Measurements from ENCODE around the gene ODF2. TPM values are rescaled to one million over a fixed set of nuclear protein-coding genes. Genes with fewer than 3 reads are reported as not detected.

The ODF2 gene
- polyA plus RNA-seq, 1 donor (not counting 4 experiments of a cell fraction or from before 2014, with no cell fraction given), result 14.0 TPM

- H3K4me2 ChIP-seq (ENCODE audit: control insufficient read depth, extremely low read depth, insufficient read depth, low read depth, low read length), result no peak overlapping the region
- peak overlapping the region; percentile 5 for H2AFZ ChIP-seq (ENCODE audit: control insufficient read depth, low read length)
- H3K27me3 ChIP-seq (ENCODE audit: control insufficient read depth, extremely low read depth, insufficient read depth, low read length), result no peaks in the 10 kb centered on the region
- no peaks in the 10 kb centered on the region for H3K9me3 ChIP-seq (ENCODE audit: control insufficient read depth, low read depth, low read length)
- dilution Hi-C loops (cut with MboI; ENCODE audit: extremely low pct_ligation_motif_present, low sequenced_read_pairs), result no loop called here
- peak overlapping the region; percentile 7 for H3K9ac ChIP-seq (ENCODE audit: control insufficient read depth, extremely low read depth, insufficient read depth, low read length)
- FAIRE-seq, result no peak
- no peak for TF ChIP-seq EZH2 (IDR thresholded peaks at IDR 0.05; ENCODE audit: low read length)
- TF ChIP-seq CTCF (optimal IDR thresholded peaks at IDR 0.05 in 1 of 3, IDR thresholded peaks at IDR 0.05 in 1 of 3, conservative IDR thresholded peaks at IDR 0.05 in 1 of 3; ENCODE audit: extremely low read depth in 1 of 3, insufficient read depth in 2 of 3, low read length in 3 of 3), result no peak
- no peak for DNase-seq (ENCODE audit: low read depth, low spot score)
- peaks cover 20% of the 10 kb centered on the region for H3K4me1 ChIP-seq (ENCODE audit: control insufficient read depth, extremely low read depth, insufficient read depth, low read length)
- H3K27ac ChIP-seq (ENCODE audit: control insufficient read depth, insufficient read depth, low read length), result no peak overlapping the region
- H3K9me1 ChIP-seq (ENCODE audit: control insufficient read depth, extremely low read depth, insufficient read depth, low read length), result no peaks in the 10 kb centered on the region
- H3K36me3 ChIP-seq (ENCODE audit: control insufficient read depth in 2 of 2, extremely low read depth in 1 of 2, insufficient read depth in 2 of 2, low read length in 2 of 2), result peaks cover 22 to 52% of the 10 kb centered on the region in 2 experiments
- no peak overlapping the region for H3K4me3 ChIP-seq (ENCODE audit: control insufficient read depth in 2 of 3, extremely low read depth in 1 of 3, insufficient read depth in 2 of 3, low read depth in 1 of 3, low read length in 3 of 3)
- H4K20me1 ChIP-seq (ENCODE audit: control insufficient read depth, extremely low read depth, insufficient read depth, low read length), result no peaks in the 10 kb centered on the region
- no peaks in the 10 kb centered on the region for H3K79me2 ChIP-seq (ENCODE audit: control insufficient read depth, insufficient read depth, low read length)
Observed at GRCh38 chr9:128494108-128494745, 38.4 kb downstream of the ODF2 start.

- no peaks in the 10 kb centered on the region for H3K27me3 ChIP-seq (ENCODE audit: control insufficient read depth, extremely low read depth, insufficient read depth, low read length)
- no peak overlapping the region for H3K9ac ChIP-seq (ENCODE audit: control insufficient read depth, extremely low read depth, insufficient read depth, low read length)
- peaks cover 20% of the 10 kb centered on the region for H3K4me1 ChIP-seq (ENCODE audit: control insufficient read depth, extremely low read depth, insufficient read depth, low read length)
- FAIRE-seq, result no peak
- H3K9me1 ChIP-seq (ENCODE audit: control insufficient read depth, extremely low read depth, insufficient read depth, low read length), result no peaks in the 10 kb centered on the region
- no peaks in the 10 kb centered on the region for H4K20me1 ChIP-seq (ENCODE audit: control insufficient read depth, extremely low read depth, insufficient read depth, low read length)
- no peak overlapping the region for H2AFZ ChIP-seq (ENCODE audit: control insufficient read depth, low read length)
- no peak for DNase-seq (ENCODE audit: low read depth, low spot score)
- no peak overlapping the region for H3K4me2 ChIP-seq (ENCODE audit: control insufficient read depth, extremely low read depth, insufficient read depth, low read depth, low read length)
- no peak overlapping the region for H3K4me3 ChIP-seq (ENCODE audit: control insufficient read depth in 2 of 3, extremely low read depth in 1 of 3, insufficient read depth in 2 of 3, low read depth in 1 of 3, low read length in 3 of 3)
- no peaks in the 10 kb centered on the region for H3K9me3 ChIP-seq (ENCODE audit: control insufficient read depth, low read depth, low read length)
- no peaks in the 10 kb centered on the region for H3K79me2 ChIP-seq (ENCODE audit: control insufficient read depth, insufficient read depth, low read length)
- dilution Hi-C loops (cut with MboI; ENCODE audit: extremely low pct_ligation_motif_present, low sequenced_read_pairs), result no loop called here
- no peak overlapping the region for H3K27ac ChIP-seq (ENCODE audit: control insufficient read depth, insufficient read depth, low read length)
- peaks cover 22 to 47% of the 10 kb centered on the region in 2 experiments for H3K36me3 ChIP-seq (ENCODE audit: control insufficient read depth in 2 of 2, extremely low read depth in 1 of 2, insufficient read depth in 2 of 2, low read length in 2 of 2)
- TF ChIP-seq EZH2 (IDR thresholded peaks at IDR 0.05; ENCODE audit: low read length) (no peak), CTCF (optimal IDR thresholded peaks at IDR 0.05 in 1 of 3, IDR thresholded peaks at IDR 0.05 in 1 of 3, conservative IDR thresholded peaks at IDR 0.05 in 1 of 3; ENCODE audit: extremely low read depth in 1 of 3, insufficient read depth in 2 of 3, low read length in 3 of 3) (no peak)
Observed at GRCh38 chr9:128494746-128495129, 38.9 kb downstream of the ODF2 start.

Data from keratinocyte (primary cell).